Astrocyte of the hippocampus (primary cell): ENCODE results near the gene ROBO3.

Source experiments
- DNase-seq: peaks from one replicate; pipeline ENCODE4 v3.0.0; 2011; ENCODE audit warnings: low read depth, low spot score

The ROBO3 gene

GRCh38 chr11:124876818-124877630, 11.8 kb downstream of the ROBO3 start:
- no peak for DNase-seq

GRCh38 chr11:124877631-124877909, 12.3 kb downstream of the ROBO3 start:
- no peak for DNase-seq

- DNase-seq = no peak
These were observed 12.9 kb downstream of the ROBO3 start for GRCh38 chr11:124877910-124878758.

GRCh38 chr11:124878759-124879492, 13.7 kb downstream of the ROBO3 start:
- DNase-seq = no peak

GRCh38 chr11:124879493-124880289, 14.5 kb downstream of the ROBO3 start:
- no peak for DNase-seq

- no peak for DNase-seq
These were observed 15.0 kb downstream of the ROBO3 start for GRCh38 chr11:124880290-124880611.

GRCh38 chr11:124880958-124881357, 15.7 kb downstream of the ROBO3 start:
- no peak for DNase-seq

- DNase-seq = peak; percentile 42
These were observed 17.3 kb downstream of the ROBO3 start for GRCh38 chr11:124882339-124883071.

GRCh38 chr11:124884340-124884739, 19.1 kb downstream of the ROBO3 start:
- no peak for DNase-seq

GRCh38 chr11:124884869-124885479, 19.7 kb downstream of the ROBO3 start:
- no peak for DNase-seq

- no peak for DNase-seq
These were observed 21.2 kb downstream of the ROBO3 start for GRCh38 chr11:124886476-124886875.

- no peak for DNase-seq
These were observed 21.9 kb downstream of the ROBO3 start for GRCh38 chr11:124886978-124887666.

GRCh38 chr11:124887667-124888013, 22.4 kb downstream of the ROBO3 start:
- no peak for DNase-seq

- no peak for DNase-seq
These were observed 24.2 kb downstream of the ROBO3 start for GRCh38 chr11:124889191-124890091.

GRCh38 chr11:124890151-124890550, 24.9 kb downstream of the ROBO3 start:
- DNase-seq = no peak

- no peak for DNase-seq
These were observed 25.6 kb downstream of the ROBO3 start for GRCh38 chr11:124890683-124891372.

- DNase-seq = no peak
These were observed 26.2 kb downstream of the ROBO3 start for GRCh38 chr11:124891373-124891861.

- DNase-seq = no peak
These were observed 26.9 kb downstream of the ROBO3 start for GRCh38 chr11:124892146-124892545.
